Measurements from ENCODE around the gene MRPL58. TPM values are rescaled to one million over a fixed set of nuclear protein-coding genes. Genes with fewer than 3 reads are reported as not detected.

Gene MRPL58
- polyA plus RNA-seq, 1 experiment, result 53.7 TPM

- ChIA-PET CTCF (interaction anchor here (0.6 to 5.5 kb wide), 4 partner anchors 11 to 426 kb away, joined by 5 to 62 read pairs (median 8); partner anchors contain the start of gene MRPL58), POLR2A (interaction anchor here (1.5 kb wide), 1 partner anchor 40 kb away, joined by 3 read pairs; the partner anchor contains the start of gene MRPL58)
- H3K4me3 ChIP-seq (ENCODE audit: low read depth, low read length), result peak within 1 kb of the TSS; percentile 55
- no peak within 1 kb of the TSS for H3K27ac ChIP-seq (ENCODE audit: low read depth, low read length)
- no peak for TF ChIP-seq CTCF (IDR thresholded peaks at IDR 0.05; ENCODE audit: low read depth, low read length)
- no peaks in the 10 kb centered on the region; the same call in 1 of the 2 replicates for H3K9me3 ChIP-seq (ENCODE audit: control insufficient read depth, insufficient read depth, low read length)
- no peak for DNase-seq (ENCODE audit: low read depth, low spot score)
- peaks cover 38% of the 10 kb centered on the region for H3K27me3 ChIP-seq (ENCODE audit: control insufficient read depth, insufficient read depth, low read length)
These were observed 40.1 kb upstream of the MRPL58 start, which contains the start of gene HID1 for GRCh38 chr17:74972107-74972972. HID1 (minus strand) TSS chr17:74972759; CDS start chr17:74972656, 103 bp downstream.

GRCh38 chr17:74972973-74973328 is 39.5 kb upstream of the MRPL58 start:
- H3K9me3 ChIP-seq (ENCODE audit: control insufficient read depth, insufficient read depth, low read length), result no peaks in the 10 kb centered on the region; the same call in 1 of the 2 replicates
- peak overlapping the region; percentile 55; the same call in 1 of the 2 replicates for H3K4me3 ChIP-seq (ENCODE audit: low read depth, low read length)
- no peak for TF ChIP-seq CTCF (IDR thresholded peaks at IDR 0.05; ENCODE audit: low read depth, low read length)
- H3K27ac ChIP-seq (ENCODE audit: low read depth, low read length), result no peak overlapping the region
- CTCF ChIA-PET, result interaction anchor here (2.1 to 5.5 kb wide), 2 partner anchors 11 to 15 kb away, joined by 9 to 62 read pairs; no protein-coding TSS in a partner anchor
- POLR2A ChIA-PET, result interaction anchor here (1.5 kb wide), 1 partner anchor 40 kb away, joined by 3 read pairs; the partner anchor contains the start of gene MRPL58
- no peak for DNase-seq (ENCODE audit: low read depth, low spot score)
- H3K27me3 ChIP-seq (ENCODE audit: control insufficient read depth, insufficient read depth, low read length), result peaks cover 37% of the 10 kb centered on the region

DNA sequence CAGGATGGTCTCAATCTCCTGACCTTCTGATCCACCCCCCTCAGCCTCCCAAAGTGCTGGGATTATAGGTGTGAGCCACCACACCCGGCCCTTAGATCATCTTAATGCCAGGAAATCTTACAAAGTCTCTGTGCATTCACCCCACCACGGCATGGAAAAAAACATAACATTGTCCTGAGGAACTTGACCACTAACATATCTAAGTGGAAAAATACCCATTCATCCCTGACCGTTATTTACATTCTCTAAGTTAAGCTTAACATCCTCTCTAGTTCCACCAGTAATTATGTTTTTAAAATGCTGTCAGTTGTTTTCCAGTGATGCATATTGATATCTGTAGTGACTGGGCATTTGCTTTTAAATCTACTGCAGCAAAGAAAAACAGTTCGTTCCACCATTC is 36.5 kb upstream of the MRPL58 start:
- TF ChIP-seq CTCF (IDR thresholded peaks at IDR 0.05; ENCODE audit: low read depth, low read length), result no peak
- Histone ChIP-seq H3K4me3 (ENCODE audit: low read depth, low read length) (no peak overlapping the region), H3K9me3 (ENCODE audit: control insufficient read depth, insufficient read depth, low read length) (no peaks in the 10 kb centered on the region; the same call in 1 of the 2 replicates), H3K27ac (ENCODE audit: low read depth, low read length) (no peak overlapping the region), H3K27me3 (ENCODE audit: control insufficient read depth, insufficient read depth, low read length) (peaks cover 31% of the 10 kb centered on the region)
- CTCF ChIA-PET, result interaction anchor here (1.0 to 1.6 kb wide), 4 partner anchors 10 to 16 kb away, joined by 3 to 6 read pairs (median 3); no protein-coding TSS in a partner anchor
- no peak for DNase-seq (ENCODE audit: low read depth, low spot score)
- POLR2A ChIA-PET, result no interaction called here

- no peak for DNase-seq (ENCODE audit: low read depth, low spot score)
- H3K9me3 ChIP-seq (ENCODE audit: control insufficient read depth, insufficient read depth, low read length), result no peaks in the 10 kb centered on the region; the same call in 1 of the 2 replicates
- CTCF ChIA-PET, result interaction anchor here (1.3 kb wide), 1 partner anchor 11 kb away, joined by 3 read pairs; no protein-coding TSS in a partner anchor
- POLR2A ChIA-PET, result no interaction called here
- peaks cover 15% of the 10 kb centered on the region for H3K27me3 ChIP-seq (ENCODE audit: control insufficient read depth, insufficient read depth, low read length)
- TF ChIP-seq CTCF (IDR thresholded peaks at IDR 0.05; ENCODE audit: low read depth, low read length), result no peak
- no peak overlapping the region for H3K27ac ChIP-seq (ENCODE audit: low read depth, low read length)
- H3K4me3 ChIP-seq (ENCODE audit: low read depth, low read length), result no peak overlapping the region
These were observed 34.7 kb upstream of the MRPL58 start for GRCh38 chr17:74977802-74978201.

- Histone ChIP-seq H3K4me3 (ENCODE audit: low read depth, low read length) (no peak overlapping the region), H3K27ac (ENCODE audit: low read depth, low read length) (no peak overlapping the region), H3K27me3 (ENCODE audit: control insufficient read depth, insufficient read depth, low read length) (peaks cover 11% of the 10 kb centered on the region), H3K9me3 (ENCODE audit: control insufficient read depth, insufficient read depth, low read length) (no peaks in the 10 kb centered on the region)
- CTCF ChIA-PET, result interaction anchor here (1.3 kb wide), 1 partner anchor 10 kb away, joined by 3 read pairs; no protein-coding TSS in a partner anchor
- no peak for DNase-seq (ENCODE audit: low read depth, low spot score)
- POLR2A ChIA-PET, result no interaction called here
- no peak for TF ChIP-seq CTCF (IDR thresholded peaks at IDR 0.05; ENCODE audit: low read depth, low read length)
These were observed 34.2 kb upstream of the MRPL58 start for GRCh38 chr17:74978240-74978639.

All from AG04450 (cell line).